K562 (cell line): ENCODE data around the gene ZNF668. TPM values are rescaled to one million over a fixed set of nuclear protein-coding genes. Genes with fewer than 3 reads are reported as not detected.

Experiments
- CBFA2T2 ChIP-seq: fragments of 450-650 bp; conservative IDR thresholded peaks from 2 replicates; pipeline ENCODE4 v1.6.1; 2017; ENCODE audit warnings: mild to moderate bottlenecking
- FOS ChIP-seq: IDR thresholded peaks from 3 replicates; pipeline ENCODE4 v1.6.1; 2011; ENCODE audit not compliant: insufficient read length; ENCODE audit errors: extremely low read depth
- KDM5B ChIP-seq: fragments of 200-600 bp; sonication (generic); IDR thresholded peaks from 2 replicates; pipeline ENCODE4 v1.6.1; 2012; ENCODE audit warnings: low read depth, mild to moderate bottlenecking, moderate library complexity, low read length, control low read depth, inconsistent platforms; ENCODE audit not compliant: insufficient replicate concordance
- MAZ ChIP-seq, 2 experiments: fragments of 450-650 bp in 1 of 2; sonication (generic) in 1 of 2; formaldehyde crosslinking; IDR thresholded peaks in 1 of 2; conservative IDR thresholded peaks in 1 of 2; 2 replicates each; pipeline versions ENCODE4 v1.4.0 to v1.5.0; 2020; ENCODE audit warnings: mild to moderate bottlenecking in 1 of 2, missing genetic modification reagents in 1 of 2
- PCBP1 ChIP-seq: fragments of 200-400 bp; formaldehyde crosslinking; IDR thresholded peaks from 2 replicates; pipeline ENCODE4 v1.6.1; 2018; ENCODE audit warnings: mild to moderate bottlenecking, low read depth, low read length; ENCODE audit not compliant: poor library complexity, severe bottlenecking
- SMARCA5 ChIP-seq: fragments of 450-650 bp; IDR thresholded peaks from 2 replicates; pipeline ENCODE4 v1.6.1; 2016
- U2AF1 ChIP-seq: fragments of 200-400 bp; formaldehyde crosslinking; optimal IDR thresholded peaks from 2 replicates; pipeline ENCODE3; 2017; ENCODE audit warnings: mild to moderate bottlenecking, low read depth, low read length, moderate library complexity
- ZNF695 ChIP-seq: fragments of 450-650 bp; formaldehyde crosslinking; IDR thresholded peaks from 2 replicates; pipeline ENCODE4 v1.4.0; 2020; ENCODE audit warnings: mild to moderate bottlenecking, moderate library complexity
- polyA plus RNA-seq, 8 experiments: library from polyadenylated mRNA; depleted of rRNA in 4 of 8; stranded (reverse) in 5 of 8; unstranded in 3 of 8; fragments of >200 nt; fragmentation: Nextera tagmentation in 2 of 8; fragmentation: Illumina TruSeq in 1 of 8; extraction: Ambion mirVana in 2 of 8; extraction: Trizol in 1 of 8; gene quantifications; 2 replicates each; pipeline versions ENCODE4 v1.2.1 to v1.2.3, GENCODE V29; 2011 to 2014; ENCODE audit warnings: inconsistent platforms in 1 of 8, missing spikeins in 1 of 8
- total RNA-seq, 7 experiments: library from RNA; depleted of rRNA in 6 of 7; stranded (reverse); fragments of >200 nt in 6 of 7; fragmentation: Illumina TruSeq in 2 of 7; extraction: Trizol in 2 of 7; gene quantifications; 2 replicates each; pipeline versions ENCODE4 v1.2.1 to v1.2.3, GENCODE V29; 2011 to 2021; ENCODE audit warnings: low replicate concordance in 1 of 7
- TF ChIP-seq, protein P1 (sequence below): fragments of 450-650 bp; IDR thresholded peaks from 2 replicates; pipeline ENCODE4 v1.6.1; 2014; ENCODE audit warnings: low read depth, mild to moderate bottlenecking, moderate library complexity, borderline replicate concordance
- TF ChIP-seq, protein P2 (sequence below): sonication (generic); formaldehyde crosslinking; IDR thresholded peaks from 2 replicates; pipeline ENCODE4 v1.8.1; 2023; ENCODE audit warnings: missing genetic modification reagents, mild to moderate bottlenecking, borderline replicate concordance
- TF ChIP-seq, protein P3 (sequence below): fragments of 450-650 bp; formaldehyde crosslinking; IDR thresholded peaks from 2 replicates; pipeline ENCODE4 v1.4.0; 2022; ENCODE audit warnings: missing genetic modification characterization

Gene ZNF668
- total and polyA plus RNA-seq, 9 of the 15 experiments (the other 6 are each of a cell fraction or from before 2014, with no cell fraction given): 0.04 to 15.3 (median 3.8) TPM; not detected in 1

DNA sequence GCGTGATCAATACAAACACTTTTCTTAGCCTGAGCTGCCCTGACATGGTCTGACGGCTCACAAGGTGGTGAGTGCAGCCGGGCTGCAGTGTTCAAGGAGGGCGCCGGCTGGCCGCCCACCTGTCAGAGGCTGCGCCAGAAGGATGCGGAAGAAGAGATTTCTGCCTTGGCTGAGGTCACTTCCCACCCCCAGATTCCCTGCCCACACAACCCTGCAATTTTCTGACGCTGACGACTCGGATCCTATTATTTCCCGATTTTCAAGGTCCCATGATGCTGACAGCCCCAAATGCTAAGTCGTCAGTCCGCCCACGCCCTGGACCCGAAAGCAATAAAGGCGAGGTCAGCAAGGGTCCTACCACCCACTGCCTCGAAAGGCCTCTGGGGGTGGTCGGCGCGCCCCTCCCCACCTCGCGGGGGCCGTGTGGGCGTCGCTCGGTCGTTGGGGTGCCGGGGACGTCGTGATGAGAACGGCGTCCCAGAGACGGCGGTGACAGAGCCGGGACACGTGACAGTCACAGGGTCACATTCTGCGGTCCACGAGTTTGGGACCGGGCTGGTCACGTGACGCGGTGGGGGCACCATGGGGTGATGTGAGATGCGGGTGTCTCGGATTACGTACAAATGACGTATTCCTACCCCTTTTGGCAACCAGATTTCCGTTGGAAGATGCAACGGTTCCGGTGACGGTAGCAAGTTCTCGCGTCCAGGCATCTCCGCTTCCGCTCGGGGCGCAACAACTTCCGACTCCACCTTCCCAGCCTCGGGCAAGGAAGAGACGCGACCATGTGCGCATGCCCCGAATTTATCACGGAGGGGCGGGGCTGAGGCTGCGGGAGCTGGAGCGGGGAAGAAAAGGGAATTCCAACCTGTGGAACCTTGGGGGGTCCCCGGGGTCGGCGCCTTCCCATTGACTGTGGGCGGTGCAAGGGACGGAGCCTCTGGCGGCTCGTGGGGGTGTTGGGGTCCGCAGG lies 41.0 kb downstream of the ZNF668 start, which contains the start of gene STX4 (continued):
- TF ChIP-seq CBFA2T2 (peak; percentile 97), FOS (peak; percentile 13), MAZ (CRISPR knock-in tag; conservative IDR thresholded peaks at IDR 0.05 in 1 of 2, IDR thresholded peaks at IDR 0.05 in 1 of 2) (peak; percentile 95 to 98), SMARCA5 (peak; percentile 16; the same call in 1 of the 2 replicates), KDM5B (peak; percentile 33), U2AF1 (no peak), PCBP1 (no peak), ZNF695 (no peak)
- TF ChIP-seq, protein P1, sequence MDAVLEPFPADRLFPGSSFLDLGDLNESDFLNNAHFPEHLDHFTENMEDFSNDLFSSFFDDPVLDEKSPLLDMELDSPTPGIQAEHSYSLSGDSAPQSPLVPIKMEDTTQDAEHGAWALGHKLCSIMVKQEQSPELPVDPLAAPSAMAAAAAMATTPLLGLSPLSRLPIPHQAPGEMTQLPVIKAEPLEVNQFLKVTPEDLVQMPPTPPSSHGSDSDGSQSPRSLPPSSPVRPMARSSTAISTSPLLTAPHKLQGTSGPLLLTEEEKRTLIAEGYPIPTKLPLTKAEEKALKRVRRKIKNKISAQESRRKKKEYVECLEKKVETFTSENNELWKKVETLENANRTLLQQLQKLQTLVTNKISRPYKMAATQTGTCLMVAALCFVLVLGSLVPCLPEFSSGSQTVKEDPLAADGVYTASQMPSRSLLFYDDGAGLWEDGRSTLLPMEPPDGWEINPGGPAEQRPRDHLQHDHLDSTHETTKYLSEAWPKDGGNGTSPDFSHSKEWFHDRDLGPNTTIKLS: peak; percentile 90
- TF ChIP-seq, protein P2, sequence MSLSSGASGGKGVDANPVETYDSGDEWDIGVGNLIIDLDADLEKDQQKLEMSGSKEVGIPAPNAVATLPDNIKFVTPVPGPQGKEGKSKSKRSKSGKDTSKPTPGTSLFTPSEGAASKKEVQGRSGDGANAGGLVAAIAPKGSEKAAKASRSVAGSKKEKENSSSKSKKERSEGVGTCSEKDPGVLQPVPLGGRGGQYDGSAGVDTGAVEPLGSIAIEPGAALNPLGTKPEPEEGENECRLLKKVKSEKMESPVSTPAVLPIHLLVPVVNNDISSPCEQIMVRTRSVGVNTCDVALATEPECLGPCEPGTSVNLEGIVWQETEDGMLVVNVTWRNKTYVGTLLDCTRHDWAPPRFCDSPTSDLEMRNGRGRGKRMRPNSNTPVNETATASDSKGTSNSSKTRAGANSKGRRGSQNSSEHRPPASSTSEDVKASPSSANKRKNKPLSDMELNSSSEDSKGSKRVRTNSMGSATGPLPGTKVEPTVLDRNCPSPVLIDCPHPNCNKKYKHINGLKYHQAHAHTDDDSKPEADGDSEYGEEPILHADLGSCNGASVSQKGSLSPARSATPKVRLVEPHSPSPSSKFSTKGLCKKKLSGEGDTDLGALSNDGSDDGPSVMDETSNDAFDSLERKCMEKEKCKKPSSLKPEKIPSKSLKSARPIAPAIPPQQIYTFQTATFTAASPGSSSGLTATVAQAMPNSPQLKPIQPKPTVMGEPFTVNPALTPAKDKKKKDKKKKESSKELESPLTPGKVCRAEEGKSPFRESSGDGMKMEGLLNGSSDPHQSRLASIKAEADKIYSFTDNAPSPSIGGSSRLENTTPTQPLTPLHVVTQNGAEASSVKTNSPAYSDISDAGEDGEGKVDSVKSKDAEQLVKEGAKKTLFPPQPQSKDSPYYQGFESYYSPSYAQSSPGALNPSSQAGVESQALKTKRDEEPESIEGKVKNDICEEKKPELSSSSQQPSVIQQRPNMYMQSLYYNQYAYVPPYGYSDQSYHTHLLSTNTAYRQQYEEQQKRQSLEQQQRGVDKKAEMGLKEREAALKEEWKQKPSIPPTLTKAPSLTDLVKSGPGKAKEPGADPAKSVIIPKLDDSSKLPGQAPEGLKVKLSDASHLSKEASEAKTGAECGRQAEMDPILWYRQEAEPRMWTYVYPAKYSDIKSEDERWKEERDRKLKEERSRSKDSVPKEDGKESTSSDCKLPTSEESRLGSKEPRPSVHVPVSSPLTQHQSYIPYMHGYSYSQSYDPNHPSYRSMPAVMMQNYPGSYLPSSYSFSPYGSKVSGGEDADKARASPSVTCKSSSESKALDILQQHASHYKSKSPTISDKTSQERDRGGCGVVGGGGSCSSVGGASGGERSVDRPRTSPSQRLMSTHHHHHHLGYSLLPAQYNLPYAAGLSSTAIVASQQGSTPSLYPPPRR (CRISPR knock-in tag): peak; percentile 61; the same call in 1 of the 2 replicates
- TF ChIP-seq, protein P3, sequence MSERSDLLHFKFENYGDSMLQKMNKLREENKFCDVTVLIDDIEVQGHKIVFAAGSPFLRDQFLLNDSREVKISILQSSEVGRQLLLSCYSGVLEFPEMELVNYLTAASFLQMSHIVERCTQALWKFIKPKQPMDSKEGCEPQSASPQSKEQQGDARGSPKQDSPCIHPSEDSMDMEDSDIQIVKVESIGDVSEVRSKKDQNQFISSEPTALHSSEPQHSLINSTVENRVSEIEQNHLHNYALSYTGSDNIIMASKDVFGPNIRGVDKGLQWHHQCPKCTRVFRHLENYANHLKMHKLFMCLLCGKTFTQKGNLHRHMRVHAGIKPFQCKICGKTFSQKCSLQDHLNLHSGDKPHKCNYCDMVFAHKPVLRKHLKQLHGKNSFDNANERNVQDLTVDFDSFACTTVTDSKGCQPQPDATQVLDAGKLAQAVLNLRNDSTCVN (CRISPR knock-in tag): no peak
